H1 (cell line): ENCODE measurements around the gene CLIC3. TPM values are rescaled to one million over a fixed set of nuclear protein-coding genes. Genes with fewer than 3 reads are reported as not detected.

Source experiments
- CTCF ChIA-PET: fragments of 300-600 bp; sonication (Branson Sonifier 250); formaldehyde crosslinking; loops from one replicate; lab custom pipeline; 2021; ENCODE audit not compliant: partially characterized antibody; lab: Charles Lee
- POLR2A ChIA-PET: fragments of 300-600 bp; sonication (Branson Sonifier 250); formaldehyde crosslinking; loops from one replicate; lab custom pipeline; 2021; ENCODE audit warnings: inconsistent platforms; ENCODE audit not compliant: partially characterized antibody; lab: Charles Lee
- DNase-seq, 2 experiments: peaks; one replicate each; pipeline versions ENCODE4 v3.0.0 to v3.0.0-alpha.2; 2010 to 2022; ENCODE audit warnings: low spot score in 2 of 2, low read depth in 1 of 2, mixed read lengths in 1 of 2
- FAIRE-seq: peaks from 2 replicates; lab custom pipeline; 2011; peaks lifted over from hg19 to GRCh38; lab: Jason Lieb, UNC
- H2AFZ ChIP-seq: 2 replicates; pipeline ENCODE4 v1.8.1; 2012; ENCODE audit warnings: low read length, inconsistent platforms
- H2AK5ac ChIP-seq: 2 replicates; pipeline ENCODE4 v1.6.1; 2013; ENCODE audit warnings: low read depth, low read length
- H2BK120ac ChIP-seq: replicated peaks from 2 replicates; pipeline ENCODE3; 2013; ENCODE audit warnings: low read depth, low read length, inconsistent platforms
- H2BK12ac ChIP-seq: 2 replicates; pipeline ENCODE4 v1.6.1; 2013; ENCODE audit warnings: low read depth, low read length
- H2BK15ac ChIP-seq: 2 replicates; pipeline ENCODE4 v1.6.1; 2013; ENCODE audit warnings: low read length
- H2BK20ac ChIP-seq: 2 replicates; pipeline ENCODE4 v1.6.1; 2013; ENCODE audit warnings: low read length
- H2BK5ac ChIP-seq: 2 replicates; pipeline ENCODE4 v1.6.1; 2013; ENCODE audit warnings: low read depth, low read length
- H3K14ac ChIP-seq: 2 replicates; pipeline ENCODE4 v1.6.1; 2013; ENCODE audit warnings: inconsistent platforms; ENCODE audit not compliant: insufficient read length
- H3K18ac ChIP-seq: 2 replicates; pipeline ENCODE4 v1.6.1; 2013; ENCODE audit warnings: low read length; ENCODE audit errors: extremely low read depth
- H3K23ac ChIP-seq: 2 replicates; pipeline ENCODE4 v1.6.1; 2013; ENCODE audit warnings: inconsistent platforms; ENCODE audit not compliant: insufficient read length
- H3K23me2 ChIP-seq: 2 replicates; pipeline ENCODE4 v1.6.1; 2013; ENCODE audit warnings: low read depth, low read length
- H3K27ac ChIP-seq: 2 replicates; pipeline ENCODE4 v1.6.1; 2011; ENCODE audit warnings: low read depth, low read length, inconsistent platforms
- H3K27me3 ChIP-seq, 4 experiments: replicated peaks in 1 of 4; 1 replicate in 1 of 4; 2 replicates in 3 of 4; pipeline versions ENCODE4 v1.6.1 to v1.8.1; 2011 to 2013; ENCODE audit warnings: low read length in 3 of 4, mild to moderate bottlenecking in 3 of 4, inconsistent platforms in 2 of 4, mixed read lengths in 2 of 4, moderate library complexity in 1 of 4; ENCODE audit not compliant: control insufficient read depth in 3 of 4, insufficient read depth in 3 of 4; ENCODE audit errors: extremely low read depth in 1 of 4
- H3K36me3 ChIP-seq, 4 experiments: 2 replicates each; pipeline versions ENCODE4 v1.6.1 to v1.8.1; 2011 to 2013; ENCODE audit warnings: mild to moderate bottlenecking in 4 of 4, low read length in 3 of 4, moderate library complexity in 2 of 4, control low read depth in 1 of 4, inconsistent platforms in 1 of 4; ENCODE audit not compliant: insufficient read depth in 4 of 4, control insufficient read depth in 2 of 4
- H3K4ac ChIP-seq: replicated peaks from 2 replicates; pipeline ENCODE3; 2013; ENCODE audit warnings: low read length, low read depth, mixed read lengths, inconsistent platforms; ENCODE audit not compliant: insufficient read length
- H3K4me1 ChIP-seq, 4 experiments: replicated peaks in 1 of 4; 1 replicate in 1 of 4; 2 replicates in 3 of 4; pipeline versions ENCODE4 v1.6.1 to v1.8.1; 2011 to 2013; ENCODE audit warnings: low read length in 3 of 4, inconsistent platforms in 2 of 4, mixed read lengths in 1 of 4; ENCODE audit not compliant: insufficient read depth in 4 of 4, control insufficient read depth in 3 of 4
- H3K4me2 ChIP-seq, 2 experiments: 2 replicates each; pipeline versions ENCODE4 v1.6.1 to v1.8.1; 2011 to 2013; ENCODE audit warnings: low read depth in 2 of 2, low read length in 2 of 2, control low read depth in 1 of 2, inconsistent platforms in 1 of 2, mild to moderate bottlenecking in 1 of 2; ENCODE audit not compliant: insufficient read depth in 1 of 2
- H3K4me3 ChIP-seq, 4 experiments: fragments of 200-600, 300-600 bp in 1 of 4; sonication (generic), shearing (Covaris generic), sonication (Bioruptor Twin) in 1 of 4; 2 replicates each; pipeline versions ENCODE4 v1.5.1 to v1.8.1; 2011 to 2016; ENCODE audit warnings: low read length in 4 of 4, low read depth in 3 of 4, control low read depth in 2 of 4, inconsistent platforms in 2 of 4, mild to moderate bottlenecking in 2 of 4, mixed read lengths in 1 of 4, moderate library complexity in 1 of 4; ENCODE audit not compliant: insufficient read depth in 2 of 4; ENCODE audit errors: extremely low read depth in 1 of 4
- H3K56ac ChIP-seq: replicated peaks from 2 replicates; pipeline ENCODE3; 2013; ENCODE audit warnings: low read depth, mild to moderate bottlenecking, mixed read lengths, low read length, inconsistent platforms; ENCODE audit not compliant: insufficient read length
- H3K79me1 ChIP-seq: 2 replicates; pipeline ENCODE4 v1.6.1; 2013; ENCODE audit warnings: low read depth, low read length, control low read depth
- H3K79me2 ChIP-seq, 2 experiments: 2 replicates each; pipeline versions ENCODE4 v1.6.1 to v1.8.1; 2012 to 2013; ENCODE audit warnings: low read length in 2 of 2, mild to moderate bottlenecking in 2 of 2, inconsistent platforms in 1 of 2; ENCODE audit not compliant: insufficient read depth in 2 of 2, control insufficient read depth in 1 of 2
- H3K9ac ChIP-seq, 4 experiments: replicated peaks in 1 of 4; 1 replicate in 1 of 4; 2 replicates in 3 of 4; pipeline versions ENCODE4 v1.6.1 to v1.8.1; 2011 to 2013; ENCODE audit warnings: low read depth in 3 of 4, low read length in 3 of 4, control low read depth in 2 of 4, mild to moderate bottlenecking in 2 of 4, moderate library complexity in 2 of 4, inconsistent platforms in 1 of 4; ENCODE audit errors: extremely low read depth in 1 of 4
- H3K9me3 ChIP-seq, 2 experiments: 2 replicates each; pipeline versions ENCODE4 v1.6.1 to v1.8.1; 2012 to 2013; ENCODE audit warnings: mild to moderate bottlenecking in 2 of 2, moderate library complexity in 2 of 2, control low read depth in 1 of 2, inconsistent platforms in 1 of 2, low read depth in 1 of 2, low read length in 1 of 2, mixed read lengths in 1 of 2; ENCODE audit not compliant: insufficient read depth in 2 of 2
- H4K20me1 ChIP-seq, 2 experiments: replicated peaks in 1 of 2; 2 replicates each; pipeline versions ENCODE3 to v1.8.1; 2011 to 2013; ENCODE audit warnings: inconsistent platforms in 2 of 2, low read length in 2 of 2, mild to moderate bottlenecking in 1 of 2; ENCODE audit not compliant: insufficient read depth in 2 of 2, control insufficient read depth in 1 of 2
- H4K5ac ChIP-seq: 2 replicates; pipeline ENCODE4 v1.6.1; 2013; ENCODE audit warnings: low read length, low read depth, mixed read lengths, inconsistent platforms; ENCODE audit not compliant: insufficient read length
- H4K8ac ChIP-seq: 2 replicates; pipeline ENCODE4 v1.8.0; 2013; ENCODE audit warnings: mild to moderate bottlenecking, moderate library complexity, low read length, inconsistent platforms; ENCODE audit not compliant: insufficient read depth; ENCODE audit errors: extremely low read depth
- H4K91ac ChIP-seq: replicated peaks from 2 replicates; pipeline ENCODE3; 2013; ENCODE audit warnings: low read length, mixed read lengths, inconsistent platforms; ENCODE audit not compliant: insufficient read length
- WGBS, 2 experiments: shearing (Covaris generic) in 1 of 2; methylation state at CpG; one replicate each; pipeline versions ENCODE4 v1.1.6 to v1.1.7; 2013 to 2015; ENCODE audit warnings: low lambda C conversion rate in 2 of 2, mixed read lengths in 2 of 2, inconsistent platforms in 1 of 2, low coverage in 1 of 2, missing lambda C conversion rate in 1 of 2; ENCODE audit not compliant: insufficient replicate concordance in 2 of 2, insufficient coverage in 1 of 2, insufficient read length in 1 of 2; ENCODE audit errors: extremely low coverage in 1 of 2, missing lambda C conversion rate in 1 of 2; 5-methylcytosine and 5-hydroxymethylcytosine counted together
- polyA plus RNA-seq, 7 experiments: library from polyadenylated mRNA; depleted of rRNA in 3 of 7; stranded (reverse) in 5 of 7; unstranded in 2 of 7; fragments of >200 nt in 5 of 7; fragments of 200-250 nt in 2 of 7; gene quantifications; 1 replicate in 5 of 7; 2 replicates in 1 of 7; 4 replicates in 1 of 7; pipeline versions ENCODE4 v1.2.1 to v1.2.3, GENCODE V29; 2011 to 2013; ENCODE audit warnings: missing spikeins in 2 of 7, mixed read lengths in 2 of 7
- total RNA-seq: library from RNA; stranded (reverse); fragmentation: NEBNext Ultra II Directional; extraction: Animal tissue kit (Norgen Biotek cat#: 25700); gene quantifications from 2 replicates; pipeline ENCODE4 v1.2.1, GENCODE V29; 2021
- TF ChIP-seq, protein P1 (sequence below): IDR thresholded peaks from 2 replicates; pipeline ENCODE4 v1.6.1; 2011; ENCODE audit warnings: low read depth, mild to moderate bottlenecking, low read length; ENCODE audit not compliant: insufficient read depth

CLIC3 gene
- total and polyA plus RNA-seq, 2 of the 8 experiments (the other 6 are each of a cell fraction or from before 2014, with no cell fraction given): 0.12 TPM; not detected in 1

GRCh38 chr9:136985853-136986252, 10.5 kb downstream of the CLIC3 start:
- Histone ChIP-seq H4K20me1 (peaks cover 0 to 1% of the 10 kb centered on the region in 2 experiments), H4K8ac (no peak overlapping the region), H4K5ac (no peak overlapping the region), H3K36me3 (no peaks in the 10 kb centered on the region), H3K27ac (no peak overlapping the region), H2BK20ac (no peak overlapping the region), H3K23me2 (peaks cover 12% of the 10 kb centered on the region; the same call in 1 of the 2 replicates), H3K18ac (no peak overlapping the region; the same call in 1 of the 2 replicates), H3K9me3 (peaks cover 3 to 6% of the 10 kb centered on the region in 2 experiments; a peak in 2 of 4 replicates), H2BK12ac (no peak overlapping the region), H4K91ac (no peak overlapping the region), H3K4me1 (peaks cover 0 to 4% (median 2%) of the 10 kb centered on the region in 4 experiments; a peak in 2 of 7 replicates), H3K4ac (no peak overlapping the region), H2AFZ (no peak overlapping the region), H3K79me1 (no peaks in the 10 kb centered on the region), H3K9ac (no peak overlapping the region), H2BK15ac (no peak overlapping the region), H3K27me3 (peaks cover 13 to 45% (median 42%) of the 10 kb centered on the region in 4 experiments), H2BK120ac (no peak overlapping the region), H3K79me2 (no peaks in the 10 kb centered on the region), H3K56ac (no peak overlapping the region), H2AK5ac (no peak overlapping the region), H2BK5ac (no peak overlapping the region), H3K4me3 (peak overlapping the region; percentile 18 to 68 (median 20); a peak in 6 of 8 replicates), H3K14ac (no peak overlapping the region), H3K4me2 (peak overlapping the region; percentile 69 to 87), H3K23ac (no peak overlapping the region)
- no peak for DNase-seq
- POLR2A ChIA-PET: interaction anchor here (1.1 kb wide), 1 partner anchor 11 kb away, joined by 3 read pairs; the partner anchor contains the start of gene CLIC3
- TF ChIP-seq, protein P1, sequence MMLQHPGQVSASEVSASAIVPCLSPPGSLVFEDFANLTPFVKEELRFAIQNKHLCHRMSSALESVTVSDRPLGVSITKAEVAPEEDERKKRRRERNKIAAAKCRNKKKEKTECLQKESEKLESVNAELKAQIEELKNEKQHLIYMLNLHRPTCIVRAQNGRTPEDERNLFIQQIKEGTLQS: no peak
- WGBS, 2 experiments: 18% methylated on average over 15 of the region's 33 CpGs; no CpG with 5 or more reads in 1 of the 2 experiments
- CTCF ChIA-PET: interaction anchor here (0.7 to 2.2 kb wide), 9 partner anchors 11 to 142 kb away, joined by 3 to 9 read pairs (median 4); partner anchors contain the start of gene SAPCD2
- FAIRE-seq: no peak
